GM20431 (cell line): ENCODE results near the gene CARD10.
"Not testable (repeated sequence)": the region's sequence is repeated elsewhere in the genome, so short reads cannot be mapped to it uniquely, and the experiment has no call there.

Experiments
- in situ Hi-C: fragments of 300-500 bp; cut with MseI, MboI; formaldehyde crosslinking; loops from one replicate; pipeline ENCODE4 v1.15.0; 2020; ENCODE audit warnings: low sequenced_read_pairs; ENCODE audit not compliant: unreplicated experiment

CARD10 gene

DNA sequence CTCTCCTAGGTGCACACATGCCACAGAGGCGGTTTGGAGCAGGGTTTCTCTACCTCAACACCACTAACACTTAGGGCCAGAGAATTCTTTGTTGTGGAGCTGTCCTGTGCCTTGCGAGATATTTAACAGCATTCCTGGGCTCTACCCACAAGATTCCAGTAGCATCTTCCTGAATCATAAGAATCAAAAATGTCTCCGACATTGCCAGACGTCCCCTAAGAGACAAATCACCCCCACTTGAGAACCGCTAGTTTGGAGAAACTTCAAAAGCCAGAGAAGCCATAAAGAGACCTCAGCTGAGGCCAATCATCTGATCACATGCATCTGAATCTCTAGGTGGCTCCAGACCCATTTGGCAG is 49.1 kb downstream of the CARD10 start:
- in situ Hi-C loops, result no loop called here

DNA sequence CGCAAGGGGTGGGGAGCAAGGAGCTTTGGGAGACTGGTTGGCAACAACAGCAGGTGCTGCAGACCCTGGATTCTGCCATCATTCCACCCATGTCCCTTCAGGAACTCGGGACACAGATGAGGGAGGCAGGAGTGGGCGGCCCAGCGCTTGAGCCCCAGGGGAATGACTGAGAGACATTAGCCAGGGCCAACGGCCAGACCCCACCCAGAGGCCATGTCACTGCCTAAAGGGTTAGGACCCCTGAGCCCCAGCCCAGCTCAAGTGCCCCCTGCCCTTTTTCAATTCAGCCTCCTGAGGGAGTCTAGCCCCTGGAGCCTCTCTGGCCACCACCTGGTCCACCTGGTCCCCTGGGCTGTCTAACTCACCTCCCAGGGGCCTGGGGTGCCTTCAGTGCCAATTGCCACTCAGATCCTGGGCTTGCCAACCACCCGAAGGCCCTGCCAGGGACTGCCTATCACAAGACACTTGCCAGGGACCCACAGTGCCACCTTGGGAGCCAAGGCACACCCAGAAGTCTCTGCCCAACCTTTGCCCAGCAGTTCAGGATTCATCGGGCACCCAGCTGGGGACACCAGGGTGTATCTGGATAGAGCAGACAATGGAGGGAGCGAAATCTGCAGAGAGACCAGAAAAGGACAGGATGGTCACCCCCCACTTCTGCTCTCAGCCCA is 49.7 kb downstream of the CARD10 start:
- in situ Hi-C loops, result no loop called here

DNA sequence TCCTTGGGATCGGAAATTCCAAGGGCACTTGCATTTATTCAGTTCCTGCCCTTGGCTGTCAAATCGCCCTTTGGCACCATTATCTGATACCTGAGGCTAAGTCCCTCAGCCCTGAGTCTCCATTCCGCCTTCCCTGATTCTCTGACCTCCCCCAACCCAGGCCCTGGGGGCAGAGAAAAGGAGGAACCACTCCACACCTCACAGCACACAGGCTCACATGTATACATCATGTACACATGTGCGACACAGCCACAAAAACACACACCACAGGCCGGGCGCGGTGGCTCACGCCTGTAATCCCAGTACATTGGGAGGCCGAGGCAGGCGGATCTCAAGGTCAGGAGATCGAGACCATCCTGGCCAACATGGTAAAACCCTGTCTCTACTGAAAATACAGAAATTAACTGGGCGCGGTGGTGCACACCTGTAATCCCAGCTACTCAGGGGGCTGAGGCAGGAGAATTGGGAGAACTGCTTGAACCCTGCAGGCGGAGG is 51.0 kb downstream of the CARD10 start:
- in situ Hi-C loops, result not testable (repeated sequence)

DNA sequence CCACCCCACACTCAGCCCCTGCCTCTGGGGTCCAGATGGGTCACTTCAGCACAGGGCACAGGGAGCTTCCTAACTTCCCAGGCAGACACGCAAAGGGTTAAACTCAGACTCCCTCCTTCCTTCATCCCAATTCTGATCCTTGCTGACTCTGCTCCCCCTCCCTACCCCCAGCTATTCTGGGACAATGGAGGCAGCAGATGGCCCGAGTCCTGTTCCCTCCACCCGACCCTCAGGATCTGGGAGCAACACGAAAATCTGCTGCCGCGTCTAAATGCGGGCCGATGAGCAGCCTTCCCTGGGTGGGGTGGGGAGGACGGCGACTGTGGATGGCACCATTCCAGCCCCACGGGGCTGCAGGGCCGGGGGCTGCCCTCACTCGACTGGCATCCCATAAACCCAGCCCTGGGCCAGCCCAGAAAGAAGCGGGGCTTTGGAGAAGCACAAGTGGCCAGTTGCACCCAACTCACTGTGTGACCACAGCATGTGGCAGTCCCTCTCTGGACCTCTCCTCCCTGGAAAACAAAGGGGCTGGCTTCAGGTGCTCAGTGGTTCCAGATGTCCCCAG is 51.7 kb downstream of the CARD10 start:
- in situ Hi-C loops, result no loop called here

DNA sequence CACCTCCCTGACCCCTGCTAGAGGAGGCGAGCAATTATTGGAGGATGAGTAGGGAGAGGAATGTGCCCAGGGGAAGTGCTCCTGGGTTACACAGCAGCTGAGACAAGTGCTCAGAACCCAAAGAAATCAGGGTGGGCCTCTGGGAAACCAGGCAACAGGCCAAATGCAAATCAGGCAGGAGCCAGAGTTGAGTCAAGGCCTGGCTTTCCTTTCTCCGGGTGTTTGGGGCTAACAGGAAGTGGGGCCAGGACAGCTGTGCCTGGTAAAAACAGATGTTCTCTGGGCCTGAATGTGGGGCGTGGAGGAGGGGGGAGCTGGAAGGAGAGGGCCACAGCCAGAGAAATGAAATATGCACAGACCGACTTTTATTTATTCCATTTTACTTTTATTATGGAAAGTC is 55.0 kb downstream of the CARD10 start:
- in situ Hi-C loops, result no loop called here

DNA sequence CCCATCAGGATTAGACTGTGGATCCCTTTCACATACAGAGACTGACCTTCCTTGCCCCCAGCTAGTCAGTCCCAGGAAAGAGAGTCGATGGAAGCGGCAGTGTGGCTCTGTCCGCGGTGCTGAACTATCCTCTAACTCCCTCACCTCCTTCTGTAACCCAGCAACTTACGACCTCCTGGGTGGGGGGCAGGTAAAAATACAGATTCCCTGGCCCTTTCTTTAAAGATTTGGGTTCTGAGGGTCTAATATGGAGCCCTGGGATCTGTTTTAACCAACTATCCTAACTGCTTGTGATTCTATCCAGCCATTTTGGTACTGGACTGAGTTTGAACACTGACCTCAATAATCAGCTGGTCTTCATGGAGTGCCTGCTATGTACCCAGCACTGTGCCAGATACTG is 56.2 kb downstream of the CARD10 start:
- in situ Hi-C loops, result no loop called here

DNA sequence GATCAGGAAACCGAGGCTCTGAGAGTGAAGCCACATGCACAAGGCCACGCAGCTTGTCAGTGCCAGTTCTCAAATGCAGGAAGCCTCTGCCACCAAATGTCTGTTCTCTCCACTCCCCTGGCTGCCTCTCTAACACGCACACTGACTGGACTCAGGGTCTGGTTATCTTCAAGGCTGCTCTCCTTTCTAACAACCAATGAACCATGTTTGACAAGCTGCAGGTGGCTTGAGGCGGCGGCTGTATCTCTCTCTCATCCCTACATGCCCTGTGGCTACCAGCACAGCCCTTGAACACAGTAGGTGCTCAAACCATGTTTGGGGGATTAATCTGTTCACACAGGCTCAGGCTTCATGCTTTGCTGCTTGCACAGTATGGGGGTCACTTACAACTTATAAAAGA is 56.8 kb downstream of the CARD10 start:
- in situ Hi-C loops, result no loop called here

DNA sequence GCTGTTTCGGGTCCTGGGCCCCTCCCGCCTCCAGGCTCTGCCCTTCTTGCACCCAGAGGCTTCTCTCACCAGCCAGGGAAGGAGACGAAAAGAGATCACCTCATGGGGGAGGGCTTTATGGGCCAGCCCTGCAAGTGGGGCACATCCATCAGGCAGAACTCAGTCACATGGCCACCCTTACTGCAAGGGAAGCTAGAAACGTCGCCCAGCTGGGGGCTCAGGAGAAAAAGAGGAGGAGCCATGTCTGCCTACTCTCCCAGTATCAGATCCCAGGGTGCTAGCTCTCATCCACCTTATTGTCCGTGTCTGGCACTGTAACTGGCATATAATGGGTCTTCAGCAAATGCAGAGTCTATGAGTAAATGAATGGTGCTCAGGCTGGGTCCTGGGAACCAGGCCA is 57.3 kb downstream of the CARD10 start:
- in situ Hi-C loops, result no loop called here

DNA sequence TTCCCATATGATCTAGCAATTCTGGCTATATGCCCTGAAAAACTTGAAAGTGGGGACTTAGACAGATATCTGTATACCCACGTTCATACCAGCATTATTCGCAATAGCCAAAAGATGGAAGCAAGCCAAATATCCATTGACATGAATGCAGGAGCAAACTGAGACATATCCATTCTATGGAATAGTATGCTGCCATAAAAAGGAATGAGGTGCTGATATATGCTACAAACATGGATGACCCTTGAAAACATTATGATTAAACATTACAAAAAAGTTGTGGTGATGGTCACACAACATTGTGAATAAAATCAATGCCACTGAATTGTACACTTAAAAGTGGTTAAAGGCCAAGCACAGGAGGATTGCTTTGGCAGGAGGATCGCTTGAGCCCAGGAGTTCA is 58.5 kb downstream of the CARD10 start:
- in situ Hi-C loops, result no loop called here

DNA sequence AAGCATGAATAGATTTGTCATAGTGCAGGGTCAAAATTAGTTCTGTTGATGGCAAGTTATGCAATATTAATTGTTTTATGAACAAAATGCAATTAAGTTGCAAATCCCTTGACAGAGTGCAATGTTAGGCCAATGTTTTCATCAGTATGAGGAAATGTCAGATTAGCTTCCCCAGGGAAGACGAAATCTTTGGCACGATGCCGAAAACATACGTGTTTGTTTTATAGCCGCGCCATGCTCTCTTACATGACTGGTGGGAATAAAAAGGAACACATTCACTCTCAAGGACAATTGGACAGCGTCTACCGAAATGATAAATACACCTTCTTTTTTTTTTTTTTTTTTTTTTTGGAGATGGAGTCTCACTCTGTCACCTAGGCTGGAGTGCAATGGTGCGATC is 60.0 kb downstream of the CARD10 start:
- in situ Hi-C loops, result no loop called here

DNA sequence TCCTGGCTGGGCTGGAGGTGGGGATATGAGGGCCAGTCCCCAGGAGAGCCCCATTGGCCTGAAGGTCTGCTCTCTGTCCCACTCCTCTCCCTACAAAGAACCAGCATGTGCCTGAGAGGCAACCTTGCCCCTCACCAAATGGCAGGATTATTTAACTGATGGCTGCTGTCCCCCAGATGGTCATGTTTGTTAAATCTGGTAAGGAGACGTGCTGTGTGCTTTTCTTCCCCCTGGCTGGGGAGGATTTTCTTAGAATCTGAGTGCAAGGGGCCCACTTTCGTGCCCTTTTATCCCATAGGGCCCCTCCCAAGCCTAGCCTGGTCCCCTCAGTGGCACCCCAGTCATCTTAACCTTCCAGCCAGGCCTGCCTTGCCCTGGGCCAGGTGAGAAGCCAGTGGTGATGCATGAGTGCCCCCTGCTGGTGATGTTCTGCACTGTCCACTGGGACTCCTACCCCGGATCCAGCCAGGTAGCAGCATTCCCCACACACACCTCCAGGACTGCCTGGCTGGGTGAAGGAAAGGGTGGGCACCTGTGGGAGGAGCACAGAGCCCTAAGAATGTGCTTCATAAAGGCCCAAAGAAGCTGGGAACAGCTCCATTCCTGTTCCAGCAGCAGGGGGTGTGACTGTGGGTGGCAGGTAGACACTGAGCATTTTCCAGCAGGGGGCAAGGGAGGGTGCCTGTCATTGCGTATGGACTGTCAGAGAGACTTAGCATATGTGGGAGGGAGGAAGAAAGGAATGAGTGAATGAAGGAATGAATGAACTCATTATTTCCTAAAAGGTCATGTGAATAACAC is 61.9 kb downstream of the CARD10 start:
- in situ Hi-C loops, result no loop called here

DNA sequence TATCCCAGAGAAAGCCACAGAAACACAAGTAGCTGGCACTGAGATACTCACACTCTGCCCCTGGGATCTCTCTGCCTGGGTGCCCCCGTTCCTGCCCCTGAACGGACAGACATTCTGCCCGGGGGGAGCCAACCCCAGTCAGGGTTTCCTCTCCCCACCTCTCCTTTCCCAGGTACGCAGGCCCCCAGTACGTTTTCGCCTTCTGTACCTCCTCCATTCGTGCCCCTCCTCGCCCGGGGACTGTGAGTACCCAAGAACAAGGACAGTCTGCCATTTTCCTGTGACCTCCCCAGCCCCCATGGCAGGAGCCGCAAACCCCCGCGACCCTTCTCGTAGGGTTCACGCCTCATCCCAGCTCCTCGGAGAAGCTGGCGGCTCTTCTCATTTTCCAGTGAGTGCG is 62.9 kb downstream of the CARD10 start:
- in situ Hi-C loops, result no loop called here

DNA sequence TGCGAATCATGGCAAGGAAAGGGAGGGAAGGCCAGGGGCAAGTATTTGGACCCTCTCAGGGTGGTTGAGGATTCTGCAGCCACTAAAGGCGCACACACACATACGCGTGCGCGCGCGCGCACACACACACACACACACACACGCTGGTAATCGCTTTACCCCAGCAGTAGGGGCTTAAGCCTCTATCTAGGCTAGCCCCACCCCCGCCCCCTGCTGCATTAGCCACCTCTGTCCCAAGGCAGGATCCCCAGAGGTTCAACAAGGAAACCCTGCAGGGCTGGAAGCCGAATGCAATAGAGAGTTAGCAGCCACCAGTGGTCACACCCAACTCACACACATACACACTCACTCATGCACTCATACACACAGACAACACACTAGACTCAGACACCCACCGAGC is 63.3 kb downstream of the CARD10 start:
- in situ Hi-C loops, result no loop called here

DNA sequence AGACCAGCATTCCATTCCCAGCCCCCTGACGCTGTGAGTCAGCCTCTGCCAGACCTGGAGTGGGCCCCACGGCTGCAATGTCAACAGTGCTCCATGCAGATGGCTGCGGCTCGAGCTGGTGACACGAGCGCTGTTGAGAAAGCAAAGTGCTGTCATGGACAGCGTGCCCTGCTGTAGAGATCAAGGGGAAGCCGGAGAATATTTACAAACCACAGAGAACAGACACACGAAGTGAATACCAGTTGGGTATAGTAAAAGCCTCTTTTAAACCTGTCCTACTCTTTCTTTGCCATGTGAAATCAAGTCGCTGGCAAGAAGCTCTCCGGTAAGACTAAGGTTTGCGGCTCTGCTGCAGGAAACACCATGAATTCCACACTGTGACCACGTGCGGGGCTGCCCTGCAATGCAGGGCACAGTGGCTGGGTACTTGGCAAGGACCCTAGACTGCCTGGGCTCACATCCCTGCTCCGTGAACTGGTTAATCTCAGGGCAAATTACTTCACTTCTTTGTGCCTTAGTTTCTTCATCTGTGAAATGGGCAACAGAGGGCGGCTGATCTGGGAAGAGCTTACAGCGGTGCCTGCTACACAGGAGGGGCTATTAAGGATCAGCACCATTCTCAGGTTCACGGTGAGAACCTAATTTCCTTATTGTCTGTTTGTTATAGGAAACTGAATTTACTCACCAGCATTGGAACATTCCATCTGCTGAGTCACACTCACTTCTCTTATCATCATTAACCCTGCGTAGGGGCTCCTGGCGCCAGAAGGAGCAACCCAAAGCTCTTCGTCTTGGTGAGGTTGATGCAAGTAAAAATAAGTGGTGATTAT is 64.1 kb downstream of the CARD10 start:
- in situ Hi-C loops, result no loop called here

DNA sequence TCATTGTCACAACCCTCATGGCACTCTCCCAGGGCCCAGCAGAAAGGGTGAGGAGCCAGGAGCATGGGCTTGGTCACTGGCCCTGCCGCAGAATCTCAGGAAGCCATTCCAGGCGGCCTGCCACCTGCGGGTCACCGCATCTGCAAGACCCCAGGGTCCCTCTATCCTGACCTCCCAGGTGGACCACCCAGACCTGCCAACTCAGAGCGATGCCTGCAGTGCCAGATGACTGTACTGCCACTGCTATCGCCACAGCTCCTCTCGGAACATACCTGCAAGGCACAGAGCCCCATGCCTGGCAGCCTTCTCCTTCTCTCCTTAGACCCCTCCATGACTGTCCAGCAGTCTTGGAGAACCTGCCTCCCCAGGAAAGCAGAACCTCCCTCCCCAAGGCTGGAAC is 65.5 kb downstream of the CARD10 start:
- in situ Hi-C loops, result no loop called here

DNA sequence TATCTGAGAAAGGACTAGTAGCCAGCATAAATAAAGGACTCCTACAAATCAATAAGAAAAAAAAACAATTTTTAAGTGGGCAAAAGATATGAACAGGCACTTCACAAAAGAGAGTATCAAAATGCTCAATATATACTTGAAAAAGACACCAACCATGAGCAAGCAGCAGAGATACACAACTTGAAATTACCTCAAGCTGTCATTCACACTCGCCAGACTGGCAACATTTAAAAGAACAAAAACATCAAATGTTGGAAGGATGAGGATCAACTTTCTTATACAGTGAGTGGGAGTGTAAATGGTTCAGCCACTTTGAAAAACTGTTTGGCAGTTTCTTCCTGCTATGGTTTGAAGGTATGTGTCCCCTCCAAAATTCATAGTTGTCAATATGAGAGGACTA is 68.0 kb downstream of the CARD10 start:
- in situ Hi-C loops, result no loop called here

DNA sequence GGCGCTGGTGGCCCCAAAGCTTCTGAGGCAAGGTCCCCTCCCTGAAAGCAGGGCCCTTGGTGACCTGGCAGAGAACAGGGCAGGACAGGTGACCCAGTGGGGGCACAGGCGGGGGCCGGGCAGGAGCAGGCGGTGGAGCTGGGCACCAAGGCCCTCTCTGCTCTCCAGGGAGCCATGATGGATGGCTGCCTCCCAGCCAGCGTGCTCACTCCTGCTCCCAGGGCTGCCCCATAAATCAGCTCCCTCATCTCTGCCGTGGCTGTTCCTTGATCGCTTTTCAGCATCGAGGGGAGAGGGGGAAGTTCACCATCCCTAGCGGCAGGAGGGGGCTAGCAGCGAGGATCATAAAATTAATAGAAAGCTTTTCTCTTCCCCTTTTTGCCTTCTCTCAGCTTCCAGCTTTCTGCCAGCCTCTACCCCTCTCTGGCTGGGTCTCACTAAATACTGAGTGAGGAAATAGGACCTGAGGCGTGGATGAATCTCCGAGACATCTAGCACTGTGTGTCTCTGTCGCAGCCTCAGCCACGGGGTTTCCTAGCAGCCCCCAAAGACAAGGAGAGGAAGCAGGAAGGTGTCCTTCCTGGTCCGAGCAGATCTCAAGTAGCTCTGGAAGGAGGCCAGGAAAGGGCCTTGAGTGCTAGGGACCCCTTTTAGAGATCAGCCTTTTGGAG is 69.7 kb downstream of the CARD10 start:
- in situ Hi-C loops, result no loop called here

DNA sequence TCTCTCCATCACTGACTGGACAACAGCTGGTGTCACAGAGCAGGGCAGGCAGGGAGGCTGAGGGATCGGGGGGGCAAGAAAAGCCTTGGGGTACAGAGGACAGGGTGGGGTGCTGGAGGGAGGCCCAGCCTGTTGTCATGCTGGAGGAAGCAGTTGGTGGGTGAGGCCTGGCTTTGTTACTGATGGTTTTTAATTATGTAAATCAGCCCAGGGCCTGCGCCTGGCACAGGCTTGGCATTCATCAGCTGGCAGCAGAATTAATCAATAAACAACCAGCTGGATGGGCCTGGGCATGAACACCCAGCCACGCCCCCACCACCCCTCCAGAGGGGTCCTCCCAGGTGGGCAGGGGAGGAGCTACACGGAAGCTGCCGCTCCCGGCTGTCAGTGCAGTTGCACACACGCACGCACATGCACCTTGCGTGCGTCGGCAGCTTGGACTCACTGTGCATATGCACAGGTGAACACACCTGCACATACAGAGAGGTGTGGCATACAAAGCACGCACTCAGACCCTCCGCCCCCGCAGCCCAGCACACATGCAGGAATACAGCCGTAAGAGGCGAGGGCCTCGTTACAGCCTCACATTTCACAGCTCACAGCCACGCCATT is 70.6 kb downstream of the CARD10 start:
- in situ Hi-C loops, result no loop called here

DNA sequence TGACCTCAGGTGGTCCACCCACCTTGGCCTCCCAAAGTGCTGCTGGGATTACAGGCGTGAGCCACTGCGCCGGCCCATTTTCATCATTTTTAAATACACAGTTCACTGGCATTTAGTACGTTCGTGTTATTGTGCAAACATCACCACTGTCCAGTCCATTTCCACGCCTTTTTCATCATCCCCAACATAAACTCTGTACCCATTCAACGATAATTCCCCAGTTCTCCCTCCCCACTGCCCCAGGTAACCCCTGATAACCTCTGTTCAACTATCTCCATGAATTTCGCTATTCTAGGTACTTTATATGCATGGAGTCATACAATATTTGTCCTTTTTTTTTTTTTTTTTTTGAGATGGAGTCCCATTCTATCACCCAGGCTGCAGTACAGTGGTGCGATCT is 73.7 kb downstream of the CARD10 start:
- in situ Hi-C loops, result no loop called here

DNA sequence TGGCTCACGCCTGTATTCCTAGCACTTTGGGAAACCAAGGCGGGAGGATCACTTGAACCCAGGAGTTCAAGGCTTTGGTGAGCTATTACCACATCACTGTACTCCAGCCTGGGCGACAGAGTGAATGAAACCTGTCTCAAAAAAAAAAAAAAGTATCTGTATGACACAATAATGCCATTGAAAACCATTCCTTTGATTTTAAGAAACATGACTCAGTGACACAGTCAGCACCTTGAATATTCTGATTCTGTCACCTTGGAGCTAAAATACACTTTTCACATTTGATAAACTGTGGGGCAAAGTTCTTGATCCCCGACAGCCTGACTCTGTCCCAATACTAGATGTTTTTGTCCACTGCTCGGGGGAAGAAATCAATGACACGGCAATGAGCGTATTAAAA is 75.2 kb downstream of the CARD10 start:
- in situ Hi-C loops, result no loop called here
